ENCODE results near the gene PGS1.

DNA sequence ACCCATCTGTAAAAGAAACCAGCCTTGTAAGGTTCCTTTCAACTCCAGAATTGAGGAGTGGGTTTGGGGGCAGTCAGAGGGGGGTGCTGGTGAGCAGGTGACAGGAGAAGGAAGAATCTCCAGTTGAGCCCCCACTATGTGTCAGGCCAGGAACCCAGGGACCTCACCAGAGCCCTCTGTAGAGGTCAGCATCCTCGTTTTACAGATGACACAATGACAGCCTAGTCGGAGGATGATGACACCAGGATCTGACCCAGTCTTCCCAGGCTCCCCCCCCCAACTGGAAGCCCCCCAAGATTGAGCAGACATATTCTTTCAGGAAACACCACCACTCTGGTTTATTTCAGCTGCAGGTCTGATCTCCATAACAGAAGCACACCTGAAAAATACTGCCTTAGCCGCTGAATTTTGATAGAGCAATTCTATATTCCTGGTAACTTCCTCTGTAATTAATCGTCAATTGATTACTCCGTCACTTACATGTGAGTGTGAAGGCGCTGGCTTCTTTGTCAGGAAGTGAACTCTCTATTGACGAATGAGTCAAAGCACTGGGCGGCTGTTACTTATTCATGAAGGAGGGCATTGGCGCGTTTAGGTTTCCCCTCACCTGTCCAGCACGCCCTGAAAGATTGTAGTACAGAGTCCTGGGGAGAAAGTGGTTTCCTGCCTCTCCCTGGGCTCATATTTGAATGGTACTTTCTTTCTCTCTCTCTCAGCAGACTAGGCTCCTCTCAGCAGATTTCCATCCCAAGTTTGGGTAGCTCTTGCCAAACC, 39.8 kb upstream of the PGS1 start:
- TF ChIP-seq, protein P1, sequence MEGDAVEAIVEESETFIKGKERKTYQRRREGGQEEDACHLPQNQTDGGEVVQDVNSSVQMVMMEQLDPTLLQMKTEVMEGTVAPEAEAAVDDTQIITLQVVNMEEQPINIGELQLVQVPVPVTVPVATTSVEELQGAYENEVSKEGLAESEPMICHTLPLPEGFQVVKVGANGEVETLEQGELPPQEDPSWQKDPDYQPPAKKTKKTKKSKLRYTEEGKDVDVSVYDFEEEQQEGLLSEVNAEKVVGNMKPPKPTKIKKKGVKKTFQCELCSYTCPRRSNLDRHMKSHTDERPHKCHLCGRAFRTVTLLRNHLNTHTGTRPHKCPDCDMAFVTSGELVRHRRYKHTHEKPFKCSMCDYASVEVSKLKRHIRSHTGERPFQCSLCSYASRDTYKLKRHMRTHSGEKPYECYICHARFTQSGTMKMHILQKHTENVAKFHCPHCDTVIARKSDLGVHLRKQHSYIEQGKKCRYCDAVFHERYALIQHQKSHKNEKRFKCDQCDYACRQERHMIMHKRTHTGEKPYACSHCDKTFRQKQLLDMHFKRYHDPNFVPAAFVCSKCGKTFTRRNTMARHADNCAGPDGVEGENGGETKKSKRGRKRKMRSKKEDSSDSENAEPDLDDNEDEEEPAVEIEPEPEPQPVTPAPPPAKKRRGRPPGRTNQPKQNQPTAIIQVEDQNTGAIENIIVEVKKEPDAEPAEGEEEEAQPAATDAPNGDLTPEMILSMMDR (conservative IDR thresholded peaks at IDR 0.05; ENCODE audit: low read length): peak; percentile 24; the same call in 1 of the 2 replicates
- no peak for TF ChIP-seq EZH2phosphoT487 (IDR thresholded peaks at IDR 0.05; ENCODE audit: borderline replicate concordance, low read depth, low read length)
